Neural cell (in vitro differentiated cells): ENCODE data around the gene LRRC36. TPM values are rescaled to one million over a fixed set of nuclear protein-coding genes. Genes with fewer than 3 reads are reported as not detected.
A peak's percentile ranks its signal among the peaks of the same experiment; 100 is the strongest.

Experiments used
- H2AFZ ChIP-seq: fragments of 200-600, 300-800 bp; sonication (generic), shearing (Covaris generic); 2 replicates; pipeline ENCODE4 v1.6.0; 2014; ENCODE audit warnings: low read depth, mild to moderate bottlenecking, antibody characterized with exemption, low read length, moderate library complexity
- H3F3A ChIP-seq: fragments of 200-600 bp; shearing (Covaris generic); 2 replicates; pipeline ENCODE4 v1.6.1; 2016; ENCODE audit warnings: mild to moderate bottlenecking, moderate library complexity, mixed read lengths, antibody characterized with exemption, low read length; ENCODE audit not compliant: insufficient read depth, poor library complexity, severe bottlenecking
- H3K27ac ChIP-seq: fragments of 200-600, 300-800 bp; sonication (generic), shearing (Covaris generic); 2 replicates; pipeline ENCODE4 v1.5.1; 2014; ENCODE audit warnings: mild to moderate bottlenecking, low read length, moderate library complexity
- H3K27me3 ChIP-seq: fragments of 300-800, 200-600 bp; sonication (generic), shearing (Covaris generic); 2 replicates; pipeline ENCODE4 v1.6.0; 2014; ENCODE audit warnings: mild to moderate bottlenecking, low read depth, low read length, moderate library complexity; ENCODE audit not compliant: insufficient read depth
- H3K36me3 ChIP-seq: fragments of 300-800, 200-600 bp; sonication (generic), shearing (Covaris generic); 2 replicates; pipeline ENCODE4 v1.5.1; 2014; ENCODE audit warnings: mild to moderate bottlenecking, antibody characterized with exemption, low read length, moderate library complexity; ENCODE audit not compliant: insufficient read depth
- H3K4me2 ChIP-seq: fragments of 300-800, 200-600 bp; sonication (generic), shearing (Covaris generic); 2 replicates; pipeline ENCODE4 v1.6.0; 2014; ENCODE audit warnings: mild to moderate bottlenecking, low read length
- H3K4me3 ChIP-seq: fragments of 300-800, 200-600 bp; sonication (generic), shearing (Covaris generic); 2 replicates; pipeline ENCODE4 v1.5.1; 2014; ENCODE audit warnings: mild to moderate bottlenecking, low read length, moderate library complexity
- H3K79me2 ChIP-seq: fragments of 200-600 bp; shearing (Covaris generic); replicated peaks from 2 replicates; pipeline ENCODE4 v1.6.0; 2014; ENCODE audit warnings: mild to moderate bottlenecking, low read length, moderate library complexity; ENCODE audit not compliant: insufficient read depth
- H3K9ac ChIP-seq: fragments of 300-800, 200-600 bp; sonication (generic), shearing (Covaris generic); 2 replicates; pipeline ENCODE4 v1.6.1; 2016; ENCODE audit warnings: mild to moderate bottlenecking, low read length, mixed read lengths
- H3K9me2 ChIP-seq: fragments of 200-600 bp; shearing (Covaris generic); 2 replicates; pipeline ENCODE4 v1.6.1; 2016; ENCODE audit warnings: mild to moderate bottlenecking, low read length, mixed read lengths; ENCODE audit not compliant: insufficient read depth
- H3K9me3 ChIP-seq: fragments of 200-600, 300-800 bp; sonication (generic), shearing (Covaris generic); 2 replicates; pipeline ENCODE4 v1.6.1; 2016; ENCODE audit warnings: mild to moderate bottlenecking, mixed run types, low read length, moderate library complexity, mixed read lengths
- H4K20me1 ChIP-seq: fragments of 200-600 bp; shearing (Covaris generic); 2 replicates; pipeline ENCODE4 v1.6.1; 2016; ENCODE audit warnings: mild to moderate bottlenecking, mixed run types; ENCODE audit not compliant: insufficient read depth
- EP300 ChIP-seq: fragments of 450-650 bp; conservative IDR thresholded peaks from 2 replicates; pipeline ENCODE4 v1.6.1; 2014; ENCODE audit warnings: antibody characterized with exemption, mild to moderate bottlenecking, moderate library complexity; ENCODE audit not compliant: poor library complexity, severe bottlenecking
- EZH2 ChIP-seq: fragments of 200-600, 300-800 bp; shearing (Covaris generic), sonication (generic); IDR thresholded peaks from 2 replicates; pipeline ENCODE4 v1.6.1; 2014; ENCODE audit warnings: antibody characterized with exemption, low read length, borderline replicate concordance, mild to moderate bottlenecking; ENCODE audit not compliant: insufficient read depth, poor library complexity, severe bottlenecking
- MXI1 ChIP-seq: fragments of 450-650 bp; conservative IDR thresholded peaks from 2 replicates; pipeline ENCODE4 v1.6.1; 2014; ENCODE audit warnings: antibody characterized with exemption, mild to moderate bottlenecking; ENCODE audit not compliant: poor library complexity, severe bottlenecking
- POLR2AphosphoS5 ChIP-seq: IDR thresholded peaks from 2 replicates; pipeline ENCODE4 v1.6.1; 2012
- RAD21 ChIP-seq: fragments of 450-650 bp; conservative IDR thresholded peaks from 2 replicates; pipeline ENCODE4 v1.6.1; 2014; ENCODE audit warnings: antibody characterized with exemption, mild to moderate bottlenecking, moderate library complexity
- REST ChIP-seq: IDR thresholded peaks from 2 replicates; pipeline ENCODE4 v1.6.1; 2012; ENCODE audit warnings: borderline replicate concordance
- SMC3 ChIP-seq: fragments of 450-650 bp; conservative IDR thresholded peaks from 2 replicates; pipeline ENCODE4 v1.6.1; 2014; ENCODE audit warnings: antibody characterized with exemption, mild to moderate bottlenecking, moderate library complexity; ENCODE audit not compliant: poor library complexity
- TAF1 ChIP-seq: IDR thresholded peaks from 2 replicates; pipeline ENCODE4 v1.6.1; 2012; ENCODE audit warnings: low read depth
- polyA plus RNA-seq: library from polyadenylated mRNA; depleted of rRNA; stranded (reverse); fragments of >200 nt; gene quantifications from 2 replicates; pipeline ENCODE4 v1.2.3, GENCODE V29; 2014
- TF ChIP-seq, protein P1 (sequence below): fragments of 450-650 bp; IDR thresholded peaks from 2 replicates; pipeline ENCODE4 v1.5.1; 2014; ENCODE audit warnings: antibody characterized with exemption, mild to moderate bottlenecking, moderate library complexity; ENCODE audit not compliant: poor library complexity, severe bottlenecking

LRRC36 gene
- polyA plus RNA-seq, 1 donor from 2014 or later: 1.6 TPM

DNA sequence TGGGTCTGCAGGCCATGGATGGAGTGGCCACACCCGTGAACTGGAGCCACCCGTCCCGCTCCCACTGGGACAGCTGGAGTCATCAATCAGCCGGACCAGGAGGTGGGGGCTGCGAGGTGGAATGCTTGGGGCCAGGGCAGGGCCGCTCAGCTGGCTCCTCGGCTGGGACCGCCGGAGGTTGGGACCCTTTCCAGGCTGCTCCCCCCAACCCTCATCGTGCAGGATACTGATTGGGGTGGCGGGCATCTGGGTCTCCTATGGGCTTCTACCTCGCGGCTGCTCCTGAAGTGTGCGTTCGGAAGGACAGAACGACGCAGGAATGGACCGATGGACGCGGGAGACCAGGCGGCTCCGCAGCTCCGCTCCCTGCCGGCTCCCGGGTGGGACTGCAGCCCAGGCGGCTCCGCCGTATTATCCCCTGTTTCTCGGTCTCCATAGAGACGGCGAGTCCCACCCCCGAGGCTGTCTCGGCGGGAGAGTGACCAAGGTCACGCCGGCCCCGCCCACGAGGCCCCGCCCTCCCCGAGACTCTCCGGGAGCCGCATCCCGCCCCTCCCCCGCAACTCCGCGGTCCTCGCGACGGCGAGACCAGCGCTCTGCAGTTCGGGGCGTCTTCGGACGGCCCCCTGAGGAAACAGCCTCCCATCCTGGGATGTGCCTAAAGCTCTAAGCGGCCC, 66.6 kb downstream of the LRRC36 start, which contains the start of gene TPPP3:
Gene TPPP3 (minus strand): TSS at position 388 of the 677 bp plus-strand sequence. CDS start 2,387 bp downstream, outside the sequence.
- Histone ChIP-seq H3K4me2 (no peak within 1 kb of the TSS), H3K9ac (no peak within 1 kb of the TSS), H3K27me3 (no peaks in the 10 kb centered on the region), H4K20me1 (no peaks in the 10 kb centered on the region), H2AFZ (no peak within 1 kb of the TSS), H3F3A (no peaks in the 10 kb centered on the region), H3K36me3 (no peaks in the 10 kb centered on the region), H3K9me3 (no peaks in the 10 kb centered on the region), H3K27ac (no peak within 1 kb of the TSS), H3K9me2 (no peaks in the 10 kb centered on the region), H3K79me2 (no peaks in the 10 kb centered on the region), H3K4me3 (peak within 1 kb of the TSS; percentile 50)
- TF ChIP-seq REST (no peak), TAF1 (no peak), MXI1 (no peak), EP300 (no peak), RAD21 (peak; percentile 16), POLR2AphosphoS5 (no peak), SMC3 (peak; percentile 27), EZH2 (no peak)
- TF ChIP-seq, protein P1, sequence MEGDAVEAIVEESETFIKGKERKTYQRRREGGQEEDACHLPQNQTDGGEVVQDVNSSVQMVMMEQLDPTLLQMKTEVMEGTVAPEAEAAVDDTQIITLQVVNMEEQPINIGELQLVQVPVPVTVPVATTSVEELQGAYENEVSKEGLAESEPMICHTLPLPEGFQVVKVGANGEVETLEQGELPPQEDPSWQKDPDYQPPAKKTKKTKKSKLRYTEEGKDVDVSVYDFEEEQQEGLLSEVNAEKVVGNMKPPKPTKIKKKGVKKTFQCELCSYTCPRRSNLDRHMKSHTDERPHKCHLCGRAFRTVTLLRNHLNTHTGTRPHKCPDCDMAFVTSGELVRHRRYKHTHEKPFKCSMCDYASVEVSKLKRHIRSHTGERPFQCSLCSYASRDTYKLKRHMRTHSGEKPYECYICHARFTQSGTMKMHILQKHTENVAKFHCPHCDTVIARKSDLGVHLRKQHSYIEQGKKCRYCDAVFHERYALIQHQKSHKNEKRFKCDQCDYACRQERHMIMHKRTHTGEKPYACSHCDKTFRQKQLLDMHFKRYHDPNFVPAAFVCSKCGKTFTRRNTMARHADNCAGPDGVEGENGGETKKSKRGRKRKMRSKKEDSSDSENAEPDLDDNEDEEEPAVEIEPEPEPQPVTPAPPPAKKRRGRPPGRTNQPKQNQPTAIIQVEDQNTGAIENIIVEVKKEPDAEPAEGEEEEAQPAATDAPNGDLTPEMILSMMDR: peak; percentile 61

- no peak for TF ChIP-seq MXI1
- no peak for TF ChIP-seq EP300
- no peak for TF ChIP-seq RAD21
- TF ChIP-seq, protein P1: no peak
- TF ChIP-seq REST: no peak
- TF ChIP-seq SMC3: no peak
- TF ChIP-seq TAF1: no peak
- no peak for TF ChIP-seq POLR2AphosphoS5
- TF ChIP-seq EZH2: no peak
- peak overlapping the region; percentile 50 for H3K4me3 ChIP-seq
- H3K9ac ChIP-seq: no peak overlapping the region
- H3K27ac ChIP-seq: no peak overlapping the region
- no peaks in the 10 kb centered on the region for H4K20me1 ChIP-seq
- H3K27me3 ChIP-seq: no peaks in the 10 kb centered on the region
- H3K4me2 ChIP-seq: no peak overlapping the region
- H3F3A ChIP-seq: no peaks in the 10 kb centered on the region
- H3K36me3 ChIP-seq: no peaks in the 10 kb centered on the region
- no peaks in the 10 kb centered on the region for H3K9me2 ChIP-seq
- no peaks in the 10 kb centered on the region for H3K79me2 ChIP-seq
- no peaks in the 10 kb centered on the region for H3K9me3 ChIP-seq
- H2AFZ ChIP-seq: no peak overlapping the region
These were observed 67.2 kb downstream of the LRRC36 start for GRCh38 chr16:67393788-67394154.
